H1 (cell line): ENCODE data around the gene C2CD4C.

Experiments
- ASH2L ChIP-seq: fragments of 200-600, 300-600 bp; sonication (generic); IDR thresholded peaks from one replicate; pipeline ENCODE4 v1.7.1; 2017; ENCODE audit warnings: low read length
- CTCF ChIP-seq, 3 experiments: IDR thresholded peaks; 1 replicate in 2 of 3; 2 replicates in 1 of 3; pipeline versions ENCODE4 v1.5.1 to v1.6.1; 2011; ENCODE audit warnings: low read length in 3 of 3, mild to moderate bottlenecking in 3 of 3, inconsistent platforms in 2 of 3, low read depth in 1 of 3, moderate library complexity in 1 of 3; ENCODE audit not compliant: insufficient read depth in 1 of 3; ENCODE audit errors: control extremely low read depth in 1 of 3
- E2F6 ChIP-seq: IDR thresholded peaks from 2 replicates; pipeline ENCODE4 v1.6.1; 2012; ENCODE audit warnings: inconsistent platforms
- EP300 ChIP-seq, 2 experiments: IDR thresholded peaks; 1 replicate in 1 of 2; 2 replicates in 1 of 2; pipeline ENCODE4 v1.6.1; 2011 to 2012; ENCODE audit warnings: low read depth in 2 of 2, low read length in 2 of 2, mild to moderate bottlenecking in 2 of 2, borderline replicate concordance in 1 of 2, inconsistent platforms in 1 of 2, moderate library complexity in 1 of 2
- GTF2F1 ChIP-seq: IDR thresholded peaks from 2 replicates; pipeline ENCODE4 v1.6.1; 2012; ENCODE audit warnings: low read depth, low read length, improper control_type of control experiment, borderline replicate concordance
- KDM4A ChIP-seq: IDR thresholded peaks from one replicate; pipeline ENCODE4 v1.7.1; 2012; ENCODE audit warnings: low read depth, mild to moderate bottlenecking, moderate library complexity, low read length, inconsistent platforms; ENCODE audit not compliant: severe bottlenecking
- MAX ChIP-seq: IDR thresholded peaks from 2 replicates; pipeline ENCODE4 v1.6.1; 2012; ENCODE audit warnings: inconsistent platforms
- PHF8 ChIP-seq: fragments of 200-600 bp; sonication (generic); conservative IDR thresholded peaks from 2 replicates; pipeline ENCODE4 v1.7.1; 2012; ENCODE audit warnings: low read depth, mild to moderate bottlenecking, inconsistent platforms, low read length, moderate library complexity
- POLR2A ChIP-seq, 2 experiments: IDR thresholded peaks; 1 replicate in 1 of 2; 2 replicates in 1 of 2; pipeline ENCODE4 v1.6.1; 2011; ENCODE audit warnings: low read depth in 2 of 2, low read length in 2 of 2, mild to moderate bottlenecking in 2 of 2; ENCODE audit errors: control extremely low read depth in 1 of 2
- RFX5 ChIP-seq: IDR thresholded peaks from 2 replicates; pipeline ENCODE4 v1.6.1; 2011; ENCODE audit warnings: low read depth, low read length, improper control_type of control experiment, borderline replicate concordance
- SAP30 ChIP-seq: fragments of 300-600 bp; sonication (generic); IDR thresholded peaks from 2 replicates; pipeline ENCODE4 v1.7.1; 2012; ENCODE audit warnings: low read length, moderate library complexity, mild to moderate bottlenecking, inconsistent platforms; ENCODE audit not compliant: insufficient read depth, insufficient replicate concordance
- TAF1 ChIP-seq: IDR thresholded peaks from 2 replicates; pipeline ENCODE4 v1.6.1; 2011; ENCODE audit warnings: mild to moderate bottlenecking, low read depth, low read length

- TF ChIP-seq KDM4A (no peak), POLR2A (IDR thresholded peaks at IDR 0.05; ENCODE audit: control extremely low read depth in 1 of 2, low read depth in 2 of 2, low read length in 2 of 2) (no peak), E2F6 (no peak), MAX (no peak), GTF2F1 (no peak), PHF8 (no peak), ASH2L (no peak), CTCF (IDR thresholded peaks at IDR 0.05; ENCODE audit: control extremely low read depth in 1 of 3, insufficient read depth in 1 of 3, low read depth in 1 of 3, low read length in 3 of 3) (no peak), EP300 (IDR thresholded peaks at IDR 0.05; ENCODE audit: borderline replicate concordance in 1 of 2, low read depth in 2 of 2, low read length in 2 of 2) (no peak), TAF1 (no peak), RFX5 (no peak), SAP30 (no peak)
These were observed 26.2 kb upstream of the C2CD4C start for GRCh38 chr19:435056-435706.
